ENCODE results near the gene TRRAP. TPM values are rescaled to one million over a fixed set of nuclear protein-coding genes. Genes with fewer than 3 reads are reported as not detected.

Gene TRRAP
- total and polyA plus RNA-seq, 2 of the 8 experiments (the other 6 are each of a cell fraction or from before 2014, with no cell fraction given) = 21.7 to 48.6 TPM

DNA sequence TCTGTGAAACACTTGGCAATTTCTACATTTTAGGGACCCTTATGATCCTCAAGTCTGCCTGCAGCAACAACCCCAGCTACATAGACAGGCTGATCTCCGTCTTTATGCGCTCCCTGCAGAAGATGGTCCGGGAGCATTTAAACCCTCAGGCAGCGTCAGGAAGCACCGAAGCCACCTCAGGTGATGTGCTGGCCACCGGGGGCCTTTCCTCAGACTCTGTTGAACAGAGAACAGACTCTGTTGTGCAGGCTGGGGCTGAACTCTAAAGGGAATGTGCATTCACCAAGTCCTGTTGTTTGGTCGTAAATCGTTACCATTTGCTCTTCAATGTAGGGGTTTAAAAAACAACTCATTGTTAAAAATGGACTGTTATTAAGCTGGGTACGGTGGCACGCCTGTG is 86.3 kb downstream of the TRRAP start:
- FAIRE-seq = no peak
- H2BK120ac ChIP-seq (replicated peaks; ENCODE audit: low read depth, low read length) = no peak overlapping the region
- no peak overlapping the region for H2AK5ac ChIP-seq (ENCODE audit: low read depth, low read length)
- H3K9ac ChIP-seq (replicated peaks in 1 of 4; ENCODE audit: extremely low read depth in 1 of 4, low read depth in 3 of 4, low read length in 3 of 4) = no peak overlapping the region
- WGBS, 2 experiments (ENCODE audit: extremely low coverage in 1 of 2, insufficient coverage in 1 of 2, insufficient read length in 1 of 2, insufficient replicate concordance in 2 of 2, low coverage in 1 of 2, low lambda C conversion rate in 2 of 2, missing lambda C conversion rate in 1 of 2) = 90% methylated on average over 10 of the region's 10 CpGs; no CpG with 5 or more reads in 1 of the 2 experiments
- no peak overlapping the region for H3K14ac ChIP-seq (ENCODE audit: insufficient read length)
- no peak overlapping the region for H2BK12ac ChIP-seq (ENCODE audit: low read depth, low read length)
- no peak overlapping the region for H3K56ac ChIP-seq (replicated peaks; ENCODE audit: insufficient read length, low read depth, low read length)
- no peak overlapping the region for H3K4me3 ChIP-seq (ENCODE audit: extremely low read depth in 1 of 4, insufficient read depth in 2 of 4, low read depth in 3 of 4, low read length in 4 of 4)
- H3K79me1 ChIP-seq (ENCODE audit: low read depth, low read length) = no peaks in the 10 kb centered on the region
- ChIA-PET CTCF (ENCODE audit: partially characterized antibody) (interaction anchor here (1.5 kb wide), 2 partner anchors 10 to 27 kb away, joined by 3 to 5 read pairs; no protein-coding TSS in a partner anchor), POLR2A (ENCODE audit: partially characterized antibody) (no interaction called here)
- H4K8ac ChIP-seq (ENCODE audit: extremely low read depth, insufficient read depth, low read length) = no peak overlapping the region
- H4K5ac ChIP-seq (ENCODE audit: insufficient read length, low read depth, low read length) = no peak overlapping the region
- no peak overlapping the region for H3K27ac ChIP-seq (ENCODE audit: low read depth, low read length)
- no peak overlapping the region for H2BK5ac ChIP-seq (ENCODE audit: low read depth, low read length)
- H3K79me2 ChIP-seq (ENCODE audit: control insufficient read depth in 1 of 2, insufficient read depth in 2 of 2, low read length in 2 of 2) = no peaks in the 10 kb centered on the region
- H3K4me2 ChIP-seq (ENCODE audit: insufficient read depth in 1 of 2, low read depth in 2 of 2, low read length in 2 of 2) = no peak overlapping the region
- H4K20me1 ChIP-seq (replicated peaks in 1 of 2; ENCODE audit: control insufficient read depth in 1 of 2, insufficient read depth in 2 of 2, low read length in 2 of 2) = peaks cover 3 to 12% of the 10 kb centered on the region in 2 experiments
- no peak overlapping the region for H2BK20ac ChIP-seq (ENCODE audit: low read length)
- DNase-seq (ENCODE audit: low read depth in 1 of 2, low spot score in 2 of 2) = no peak
- H3K23ac ChIP-seq (ENCODE audit: insufficient read length) = no peak overlapping the region
- no peak overlapping the region for H2BK15ac ChIP-seq (ENCODE audit: low read length)
- H3K23me2 ChIP-seq (ENCODE audit: low read depth, low read length) = no peaks in the 10 kb centered on the region
- H3K36me3 ChIP-seq (ENCODE audit: control insufficient read depth in 2 of 4, insufficient read depth in 4 of 4, low read length in 3 of 4) = peaks cover 39 to 76% (median 63%) of the 10 kb centered on the region in 4 experiments
- H3K4ac ChIP-seq (replicated peaks; ENCODE audit: insufficient read length, low read depth, low read length) = no peak overlapping the region
- H3K4me1 ChIP-seq (replicated peaks in 1 of 4; ENCODE audit: control insufficient read depth in 3 of 4, insufficient read depth in 4 of 4, low read length in 3 of 4) = no peaks in the 10 kb centered on the region
- H4K91ac ChIP-seq (replicated peaks; ENCODE audit: insufficient read length, low read length) = no peak overlapping the region
- H3K18ac ChIP-seq (ENCODE audit: extremely low read depth, low read length) = no peak overlapping the region
- H2AFZ ChIP-seq (ENCODE audit: low read length) = no peak overlapping the region
- no peaks in the 10 kb centered on the region for H3K27me3 ChIP-seq (replicated peaks in 1 of 4; ENCODE audit: control insufficient read depth in 3 of 4, extremely low read depth in 1 of 4, insufficient read depth in 3 of 4, low read length in 3 of 4)
- H3K9me3 ChIP-seq (ENCODE audit: insufficient read depth in 2 of 2, low read depth in 1 of 2, low read length in 1 of 2) = no peaks in the 10 kb centered on the region
- TF ChIP-seq, protein P1, sequence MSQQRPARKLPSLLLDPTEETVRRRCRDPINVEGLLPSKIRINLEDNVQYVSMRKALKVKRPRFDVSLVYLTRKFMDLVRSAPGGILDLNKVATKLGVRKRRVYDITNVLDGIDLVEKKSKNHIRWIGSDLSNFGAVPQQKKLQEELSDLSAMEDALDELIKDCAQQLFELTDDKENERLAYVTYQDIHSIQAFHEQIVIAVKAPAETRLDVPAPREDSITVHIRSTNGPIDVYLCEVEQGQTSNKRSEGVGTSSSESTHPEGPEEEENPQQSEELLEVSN (IDR thresholded peaks at IDR 0.05) = no peak
- TF ChIP-seq CEBPB (IDR thresholded peaks at IDR 0.05; ENCODE audit: low read depth, low read length) (no peak), SP2 (IDR thresholded peaks at IDR 0.05; ENCODE audit: low read length) (no peak), SUZ12 (IDR thresholded peaks at IDR 0.05; ENCODE audit: low read length) (no peak), JUN (IDR thresholded peaks at IDR 0.05; ENCODE audit: low read depth, low read length) (no peak), RFX5 (IDR thresholded peaks at IDR 0.05; ENCODE audit: borderline replicate concordance, low read depth, low read length) (no peak), EGR1 (IDR thresholded peaks at IDR 0.05; ENCODE audit: borderline replicate concordance, low read depth, low read length) (no peak), RXRA (IDR thresholded peaks at IDR 0.05; ENCODE audit: insufficient read depth, low read depth, low read length) (no peak), RBBP5 (IDR thresholded peaks at IDR 0.05; ENCODE audit: borderline replicate concordance, low read depth, low read length) (no peak), TAF1 (IDR thresholded peaks at IDR 0.05; ENCODE audit: low read depth, low read length) (no peak), BCL11A (IDR thresholded peaks at IDR 0.05; ENCODE audit: low read depth in 2 of 2, low read length in 2 of 2) (no peak), JUND (IDR thresholded peaks at IDR 0.05; ENCODE audit: low read length) (no peak), CBX8 (IDR thresholded peaks at IDR 0.05; ENCODE audit: borderline replicate concordance, low read depth, low read length) (no peak), SIRT6 (IDR thresholded peaks at IDR 0.05; ENCODE audit: low read length) (no peak), ZNF274 (IDR thresholded peaks at IDR 0.05; ENCODE audit: borderline replicate concordance, extremely low read depth, low read length) (no peak)

Data from H1 (cell line).